Muscle layer of duodenum (tissue), 2 donors: Measurements from ENCODE around the gene TUBB4B.

Experiments used
- H3K27ac ChIP-seq: one replicate; pipeline ENCODE4 v1.7.0; 2013; ENCODE audit warnings: mild to moderate bottlenecking, low read length
- H3K27me3 ChIP-seq: one replicate; pipeline ENCODE4 v1.7.0; 2013; ENCODE audit warnings: low read depth, mild to moderate bottlenecking, control low read depth, low read length
- H3K36me3 ChIP-seq, 2 donors: one replicate each; pipeline ENCODE4 v1.7.0; 2013; ENCODE audit warnings: low read length in 2 of 2, control low read depth in 1 of 2, mild to moderate bottlenecking in 1 of 2; ENCODE audit not compliant: insufficient read depth in 2 of 2, control insufficient read depth in 1 of 2
- H3K4me1 ChIP-seq, 2 donors: one replicate each; pipeline ENCODE4 v1.7.0; 2013; ENCODE audit warnings: low read length in 2 of 2, mild to moderate bottlenecking in 2 of 2, control low read depth in 1 of 2, moderate library complexity in 1 of 2; ENCODE audit not compliant: insufficient read depth in 2 of 2, control insufficient read depth in 1 of 2
- H3K4me3 ChIP-seq, 2 donors: one replicate each; pipeline ENCODE4 v1.7.0; 2013; ENCODE audit warnings: low read length in 2 of 2, low read depth in 1 of 2, mild to moderate bottlenecking in 1 of 2
- H3K9me3 ChIP-seq, 2 donors: one replicate each; pipeline ENCODE4 v1.7.0; 2013; ENCODE audit warnings: low read length in 2 of 2, control low read depth in 1 of 2, mild to moderate bottlenecking in 1 of 2; ENCODE audit not compliant: control insufficient read depth in 1 of 2
- donor health status: healthy.

TUBB4B gene

GRCh38 chr9:137213160-137214060, 27.7 kb upstream of the TUBB4B start:
- Histone ChIP-seq H3K36me3 (peaks cover 0 to 18% of the 10 kb centered on the region in 2 donors), H3K27me3 (no peaks in the 10 kb centered on the region), H3K4me1 (no peaks in the 10 kb centered on the region), H3K4me3 (no peak overlapping the region), H3K27ac (no peak overlapping the region), H3K9me3 (no peaks in the 10 kb centered on the region)

- Histone ChIP-seq H3K27ac (no peak overlapping the region), H3K4me1 (no peaks in the 10 kb centered on the region), H3K9me3 (no peaks in the 10 kb centered on the region), H3K27me3 (no peaks in the 10 kb centered on the region), H3K36me3 (peaks cover 0 to 8% of the 10 kb centered on the region in 2 donors), H3K4me3 (no peak overlapping the region)
Observed at GRCh38 chr9:137214620-137215019, 26.5 kb upstream of the TUBB4B start.

GRCh38 chr9:137215196-137215986, 25.7 kb upstream of the TUBB4B start:
- no peaks in the 10 kb centered on the region for H3K27me3 ChIP-seq
- no peak overlapping the region for H3K4me3 ChIP-seq
- H3K27ac ChIP-seq, result no peak overlapping the region
- H3K9me3 ChIP-seq, result no peaks in the 10 kb centered on the region
- peaks cover 0 to 8% of the 10 kb centered on the region in 2 donors for H3K36me3 ChIP-seq
- no peaks in the 10 kb centered on the region for H3K4me1 ChIP-seq

- H3K9me3 ChIP-seq, result no peaks in the 10 kb centered on the region
- H3K4me1 ChIP-seq, result peaks cover 0 to under 1% of the 10 kb centered on the region in 2 donors
- peaks cover 0 to 8% of the 10 kb centered on the region in 2 donors for H3K36me3 ChIP-seq
- H3K4me3 ChIP-seq, result no peak overlapping the region
- no peaks in the 10 kb centered on the region for H3K27me3 ChIP-seq
- H3K27ac ChIP-seq, result no peak overlapping the region
Observed at GRCh38 chr9:137216188-137216965, 24.7 kb upstream of the TUBB4B start.

- H3K9me3 ChIP-seq, result no peaks in the 10 kb centered on the region
- peaks cover 0 to 8% of the 10 kb centered on the region in 2 donors for H3K36me3 ChIP-seq
- no peaks in the 10 kb centered on the region for H3K27me3 ChIP-seq
- peaks cover 0 to 7% of the 10 kb centered on the region in 2 donors for H3K4me1 ChIP-seq
- H3K4me3 ChIP-seq, result peak overlapping the region; percentile 11
- no peak overlapping the region for H3K27ac ChIP-seq
Observed at GRCh38 chr9:137217276-137218211, 23.5 kb upstream of the TUBB4B start.

- peaks cover 0 to 8% of the 10 kb centered on the region in 2 donors for H3K36me3 ChIP-seq
- H3K9me3 ChIP-seq, result no peaks in the 10 kb centered on the region
- H3K4me3 ChIP-seq, result no peak overlapping the region
- H3K4me1 ChIP-seq, result peaks cover 0 to 12% of the 10 kb centered on the region in 2 donors
- H3K27me3 ChIP-seq, result no peaks in the 10 kb centered on the region
- H3K27ac ChIP-seq, result no peak overlapping the region
Observed at GRCh38 chr9:137218212-137218753, 22.8 kb upstream of the TUBB4B start.

- Histone ChIP-seq H3K4me1 (peaks cover 0 to 14% of the 10 kb centered on the region in 2 donors), H3K27me3 (no peaks in the 10 kb centered on the region), H3K36me3 (peaks cover 0 to 8% of the 10 kb centered on the region in 2 donors), H3K27ac (no peak overlapping the region), H3K4me3 (no peak overlapping the region), H3K9me3 (no peaks in the 10 kb centered on the region)
Observed at GRCh38 chr9:137218754-137219271, 22.3 kb upstream of the TUBB4B start.

GRCh38 chr9:137219757-137220316, 21.2 kb upstream of the TUBB4B start:
- peaks cover 0 to 5% of the 10 kb centered on the region in 2 donors for H3K36me3 ChIP-seq
- no peaks in the 10 kb centered on the region for H3K27me3 ChIP-seq
- no peaks in the 10 kb centered on the region for H3K9me3 ChIP-seq
- no peak overlapping the region for H3K27ac ChIP-seq
- no peak overlapping the region for H3K4me3 ChIP-seq
- peaks cover 0 to 19% of the 10 kb centered on the region in 2 donors for H3K4me1 ChIP-seq

- Histone ChIP-seq H3K4me1 (peaks cover 0 to 19% of the 10 kb centered on the region in 2 donors), H3K9me3 (no peaks in the 10 kb centered on the region), H3K36me3 (no peaks in the 10 kb centered on the region), H3K27me3 (no peaks in the 10 kb centered on the region), H3K4me3 (no peak overlapping the region), H3K27ac (no peak overlapping the region)
Observed at GRCh38 chr9:137220317-137221094, 20.6 kb upstream of the TUBB4B start.
